Activated CD4-positive, alpha-beta memory T cell treated with anti-CD3 and anti-CD28 coated beads for 36 hours (primary cell): Measurements from ENCODE around the gene PRXL2A. TPM values are rescaled to one million over a fixed set of nuclear protein-coding genes. Genes with fewer than 3 reads are reported as not detected.

Source experiments
- CTCF ChIA-PET: fragments of 350-600 bp; sonication (Branson Sonifier 250); formaldehyde crosslinking; loops from one replicate; lab custom pipeline; 2021; ENCODE audit warnings: antibody characterized with exemption, inconsistent platforms; lab: Charles Lee
- POLR2A ChIA-PET: fragments of 350-600 bp; sonication (Branson Sonifier 250); formaldehyde crosslinking; loops from one replicate; lab custom pipeline; 2021; ENCODE audit warnings: antibody characterized with exemption; lab: Charles Lee
- DNase-seq: peaks from one replicate; pipeline ENCODE4 v3.0.0-alpha.2; 2020
- H3K27ac Mint-ChIP-seq: one replicate; pipeline ENCODE4 v1.8.0; 2021; ENCODE audit warnings: mixed read lengths
- H3K27me3 Mint-ChIP-seq: one replicate; pipeline ENCODE4 v1.8.0; 2021; ENCODE audit warnings: mixed read lengths
- H3K36me3 Mint-ChIP-seq: one replicate; pipeline ENCODE4 v1.8.0; 2021; ENCODE audit warnings: mixed read lengths
- H3K4me1 Mint-ChIP-seq: one replicate; pipeline ENCODE4 v1.8.0; 2021; ENCODE audit warnings: low read depth, mixed read lengths
- H3K4me3 Mint-ChIP-seq: one replicate; pipeline ENCODE4 v1.8.0; 2021; ENCODE audit warnings: mild to moderate bottlenecking, mixed read lengths
- H3K9me3 Mint-ChIP-seq: one replicate; pipeline ENCODE4 v1.8.0; 2021; ENCODE audit warnings: mixed read lengths
- intact Hi-C: fragments of 100-400 bp; cut with micrococcal nuclease; formaldehyde crosslinking; loops from one replicate; pipeline ENCODE4 v1.15.1; 2023
- total RNA-seq, 2 experiments: library from RNA; stranded (reverse); gene quantifications; one replicate each; pipeline ENCODE4 v1.2.3, GENCODE V29; 2021

PRXL2A gene
- total RNA-seq, 2 experiments from 2014 or later: 9.5 to 10.1 TPM

DNA sequence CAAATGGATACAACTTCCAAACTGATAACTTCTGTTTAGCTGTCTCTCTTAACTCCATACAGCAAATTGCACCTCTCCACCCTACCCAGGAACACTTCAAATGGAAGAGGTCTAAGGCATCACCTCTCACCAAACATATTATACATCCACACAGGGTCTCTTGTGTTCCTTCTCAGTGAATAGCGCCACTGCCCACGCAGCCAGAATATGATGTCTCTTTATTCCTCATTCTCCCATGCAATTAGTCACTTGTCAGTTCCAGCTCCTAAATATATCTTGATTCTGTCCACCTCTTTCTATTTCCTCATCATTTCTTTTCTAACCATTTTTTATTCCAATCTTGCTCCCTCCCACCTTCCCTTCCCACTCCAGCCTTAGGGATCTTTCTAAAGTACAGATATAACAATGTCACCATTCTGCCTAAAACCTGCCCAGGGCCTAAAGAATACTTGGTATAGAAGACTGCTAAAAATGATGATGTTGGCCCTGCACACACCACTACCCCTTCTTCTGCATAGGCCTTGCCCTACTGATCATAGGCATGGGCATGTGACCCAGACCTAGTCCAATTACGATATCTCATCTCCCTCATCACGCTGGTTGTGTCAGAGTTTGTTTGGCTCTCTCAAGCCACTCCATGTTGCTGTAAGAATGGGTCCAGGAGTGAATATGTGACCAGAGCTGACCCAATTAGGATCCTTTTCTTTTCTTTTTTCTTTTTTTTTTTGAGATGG lies 40.0 kb downstream of the PRXL2A start:
- no peak for DNase-seq
- Mint-ChIP-seq H3K27ac (peak overlapping the region; percentile 61), H3K4me1 (peaks cover 60% of the 10 kb centered on the region), H3K36me3 (no peaks in the 10 kb centered on the region), H3K4me3 (no peak overlapping the region), H3K27me3 (no peaks in the 10 kb centered on the region), H3K9me3 (no peaks in the 10 kb centered on the region)
- ChIA-PET POLR2A (interaction anchor here (0.9 to 1.5 kb wide), 3 partner anchors 24 to 52 kb away, joined by 3 to 6 read pairs (median 3); partner anchors contain the start of gene PRXL2A), CTCF (interaction anchor here (0.5 to 36.2 kb wide), 8 partner anchors 10 to 215 kb away, joined by 3 to 1168 read pairs (median 4); no protein-coding TSS in a partner anchor)
- intact Hi-C loops: loop anchor here (10.0 kb wide), 2 partner anchors 246 to 476 kb away; no protein-coding TSS in a partner anchor

DNA sequence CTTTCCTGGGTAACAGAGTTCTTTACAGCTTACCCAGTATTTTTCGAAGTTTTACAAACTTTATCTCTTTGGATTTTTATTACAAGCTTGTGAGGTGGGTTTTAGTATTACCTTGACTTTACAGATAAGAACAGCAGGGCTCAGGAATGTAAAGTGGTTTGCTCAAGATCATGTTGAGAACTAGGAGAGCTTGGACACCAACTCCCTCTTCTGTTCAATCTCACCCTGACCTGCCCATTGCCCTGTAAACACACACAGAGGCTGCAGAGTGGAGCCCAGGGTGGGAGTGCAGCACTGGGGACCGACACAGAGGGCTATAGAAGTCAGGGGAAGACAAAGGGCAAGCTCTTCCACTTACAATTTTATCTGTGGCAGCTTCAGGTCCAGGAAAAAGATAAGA lies 41.2 kb downstream of the PRXL2A start:
- no peak for DNase-seq
- CTCF ChIA-PET: interaction anchor here (1.0 to 36.2 kb wide), 6 partner anchors 10 to 87 kb away, joined by 3 to 1168 read pairs (median 5); no protein-coding TSS in a partner anchor
- peaks cover 52% of the 10 kb centered on the region for H3K4me1 Mint-ChIP-seq
- no peaks in the 10 kb centered on the region for H3K36me3 Mint-ChIP-seq
- intact Hi-C loops: loop anchor here (10.0 kb wide), 2 partner anchors 245 to 475 kb away; no protein-coding TSS in a partner anchor
- H3K27me3 Mint-ChIP-seq: no peaks in the 10 kb centered on the region
- H3K9me3 Mint-ChIP-seq: no peaks in the 10 kb centered on the region
- H3K27ac Mint-ChIP-seq: peak overlapping the region; percentile 61
- no peak overlapping the region for H3K4me3 Mint-ChIP-seq
- POLR2A ChIA-PET: no interaction called here

DNA sequence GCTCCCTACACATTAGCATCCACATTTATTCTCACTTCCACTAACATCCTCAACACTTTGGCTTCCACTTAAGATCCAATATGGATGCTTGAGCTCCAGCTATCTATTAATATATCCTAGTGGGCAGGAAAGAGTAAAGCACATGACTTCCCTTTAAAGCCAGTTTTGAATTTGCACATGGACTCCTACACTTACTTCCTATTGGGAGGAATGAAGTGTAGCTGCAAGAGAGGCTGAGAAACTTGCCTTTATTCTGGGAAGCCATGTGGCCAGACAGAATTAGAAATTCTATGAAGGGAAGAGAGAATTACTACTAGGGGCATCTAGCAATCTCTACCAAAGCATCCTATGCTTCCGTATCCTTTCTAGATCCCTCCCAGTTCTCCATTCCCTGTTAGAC lies 42.8 kb downstream of the PRXL2A start:
- Mint-ChIP-seq H3K27ac (no peak overlapping the region), H3K4me1 (peaks cover 43% of the 10 kb centered on the region), H3K36me3 (peaks cover 5% of the 10 kb centered on the region), H3K4me3 (no peak overlapping the region), H3K9me3 (no peaks in the 10 kb centered on the region), H3K27me3 (no peaks in the 10 kb centered on the region)
- ChIA-PET POLR2A (no interaction called here), CTCF (interaction anchor here (0.9 to 36.2 kb wide), 2 partner anchors 8 to 55 kb away, joined by 3 to 1168 read pairs; no protein-coding TSS in a partner anchor)
- intact Hi-C loops: no loop called here
- no peak for DNase-seq

DNA sequence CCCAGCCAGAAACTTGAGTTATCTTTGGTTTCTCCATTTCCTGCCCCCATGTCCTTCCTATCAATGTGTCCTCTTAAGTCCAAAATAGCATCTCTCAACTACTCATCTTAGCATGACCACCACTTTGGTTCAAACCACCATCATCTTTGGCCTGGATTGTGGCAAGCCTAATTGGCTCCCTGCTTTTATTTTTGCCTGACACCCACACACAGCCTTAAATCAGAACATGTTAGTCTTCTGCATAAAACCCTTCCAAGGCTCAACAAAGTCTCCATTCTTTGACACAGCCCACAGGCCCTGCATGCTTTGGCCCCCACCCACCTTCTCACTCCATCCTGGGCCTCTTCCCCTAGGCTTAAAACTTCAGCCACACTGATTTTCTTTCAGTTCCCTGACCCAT lies 43.7 kb downstream of the PRXL2A start:
- Mint-ChIP-seq H3K9me3 (no peaks in the 10 kb centered on the region), H3K27me3 (no peaks in the 10 kb centered on the region), H3K36me3 (peaks cover 5% of the 10 kb centered on the region), H3K4me1 (peaks cover 46% of the 10 kb centered on the region), H3K27ac (no peak overlapping the region), H3K4me3 (no peak overlapping the region)
- no peak for DNase-seq
- ChIA-PET CTCF (interaction anchor here (36.2 kb wide), 1 partner anchor 54 kb away, joined by 1168 read pairs; no protein-coding TSS in a partner anchor), POLR2A (interaction anchor here (1.9 to 2.0 kb wide), 2 partner anchors 10 to 47 kb away, joined by 3 to 6 read pairs; no protein-coding TSS in a partner anchor)
- intact Hi-C loops: no loop called here

DNA sequence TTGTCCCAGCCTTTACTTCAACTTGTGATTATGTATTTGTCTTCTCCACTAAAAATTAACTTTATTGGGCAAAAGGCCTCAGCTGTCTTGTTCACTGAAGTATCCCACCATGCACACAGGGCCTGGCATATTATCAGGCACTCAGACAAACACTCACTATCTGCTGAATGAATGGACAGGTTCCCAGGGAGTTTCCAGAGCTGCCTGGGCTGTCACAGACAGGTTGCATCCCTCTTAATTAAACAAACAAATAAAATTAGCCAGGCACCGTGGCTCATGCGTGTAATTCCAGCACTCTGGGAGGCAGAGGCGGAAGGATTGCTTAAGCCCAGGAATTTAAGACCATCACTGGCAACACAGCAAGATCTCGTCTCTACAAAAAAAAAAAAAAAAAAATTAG lies 44.3 kb downstream of the PRXL2A start:
- peaks cover 46% of the 10 kb centered on the region for H3K4me1 Mint-ChIP-seq
- CTCF ChIA-PET: interaction anchor here (1.4 to 36.2 kb wide), 3 partner anchors 8 to 75 kb away, joined by 6 to 1168 read pairs (median 6); no protein-coding TSS in a partner anchor
- no peaks in the 10 kb centered on the region for H3K9me3 Mint-ChIP-seq
- peaks cover 10% of the 10 kb centered on the region for H3K36me3 Mint-ChIP-seq
- H3K4me3 Mint-ChIP-seq: no peak overlapping the region
- H3K27me3 Mint-ChIP-seq: no peaks in the 10 kb centered on the region
- POLR2A ChIA-PET: interaction anchor here (0.7 to 2.0 kb wide), 4 partner anchors 10 to 53 kb away, joined by 3 to 6 read pairs (median 4); no protein-coding TSS in a partner anchor
- no peak overlapping the region for H3K27ac Mint-ChIP-seq
- intact Hi-C loops: loop anchor here (1.0 kb wide), 1 partner anchor 49 kb away; no protein-coding TSS in a partner anchor
- no peak for DNase-seq

DNA sequence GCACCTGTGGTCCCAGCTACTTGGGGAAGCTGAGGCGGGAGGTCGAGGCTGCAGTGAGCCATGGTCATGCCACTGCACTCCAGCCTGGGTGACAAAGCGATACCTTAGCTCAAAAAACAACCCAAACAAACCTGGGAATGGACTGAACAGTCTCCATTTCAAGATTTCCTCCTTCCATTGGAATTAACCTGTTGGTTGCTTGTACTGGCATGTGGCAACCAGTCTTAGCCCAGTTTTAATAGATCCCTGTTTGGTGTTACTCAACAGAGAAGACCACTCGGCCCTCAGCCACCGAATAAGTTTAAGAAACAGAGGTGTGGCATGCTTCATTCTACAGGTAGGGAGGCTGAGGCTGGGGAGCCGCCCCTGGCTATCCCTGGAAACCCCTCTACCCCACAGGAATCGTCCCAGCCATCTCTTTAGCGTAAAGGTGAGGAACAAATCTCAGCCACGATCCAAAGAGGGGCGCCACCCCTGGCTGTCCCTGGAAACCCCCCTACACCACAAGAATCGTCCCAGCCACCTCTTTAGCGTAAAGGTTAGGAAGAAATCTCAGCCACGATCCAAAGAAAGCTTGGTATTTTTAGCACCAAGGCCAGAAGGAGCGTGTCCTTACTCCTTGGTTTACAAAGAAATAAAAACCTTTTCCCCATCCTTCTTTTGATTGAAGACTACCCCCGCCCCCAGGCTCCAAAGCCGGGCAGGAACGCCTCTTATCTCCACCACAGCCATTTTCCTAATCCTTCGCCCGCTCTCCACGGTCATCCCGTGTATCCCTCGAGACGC lies 44.9 kb downstream of the PRXL2A start:
- Mint-ChIP-seq H3K9me3 (no peaks in the 10 kb centered on the region), H3K36me3 (peaks cover 12% of the 10 kb centered on the region), H3K27ac (peak overlapping the region; percentile 72), H3K27me3 (no peaks in the 10 kb centered on the region), H3K4me1 (peaks cover 46% of the 10 kb centered on the region), H3K4me3 (peak overlapping the region; percentile 77)
- intact Hi-C loops: loop anchor here (1.0 kb wide), 1 partner anchor 48 kb away; no protein-coding TSS in a partner anchor
- ChIA-PET POLR2A (interaction anchor here (0.7 to 5.1 kb wide), 5 partner anchors 9 to 52 kb away, joined by 3 to 23 read pairs (median 4); no protein-coding TSS in a partner anchor), CTCF (interaction anchor here (1.4 to 36.2 kb wide), 3 partner anchors 8 to 75 kb away, joined by 6 to 1168 read pairs (median 6); no protein-coding TSS in a partner anchor)
- DNase-seq: no peak

DNA sequence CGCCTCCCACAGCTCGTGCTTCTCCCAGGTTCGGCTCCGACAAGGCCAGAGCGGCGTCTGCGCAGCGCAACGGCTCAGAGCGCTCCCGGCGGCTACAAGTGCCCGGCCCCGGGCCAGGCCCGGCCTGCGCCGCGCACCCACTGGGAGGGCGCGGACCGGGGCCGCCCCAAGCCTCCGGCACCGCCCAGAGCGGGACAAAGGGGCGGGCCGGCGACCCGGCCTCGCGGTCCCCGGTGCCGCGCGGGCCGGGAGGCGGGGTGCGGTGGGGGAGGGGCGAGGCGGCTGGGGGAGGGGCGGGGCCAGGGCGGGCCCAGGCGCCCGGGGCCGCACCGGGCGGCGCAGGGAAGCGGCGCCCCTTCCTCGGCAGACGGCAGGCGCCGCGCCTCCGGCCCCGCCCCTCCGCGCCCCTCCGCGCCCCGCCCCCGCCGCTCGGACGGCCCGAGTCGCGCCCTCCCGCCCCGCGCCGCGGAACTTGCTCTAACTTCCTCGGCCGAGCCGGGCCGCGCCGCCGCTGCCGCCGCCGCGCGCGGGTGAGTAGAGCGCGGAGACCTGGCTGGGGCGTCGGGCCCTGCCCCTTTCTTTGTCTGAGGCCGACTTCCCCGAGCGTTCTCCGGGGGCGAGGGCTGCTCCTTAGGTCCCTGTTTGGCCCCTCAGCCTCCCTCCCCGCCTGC lies 45.6 kb downstream of the PRXL2A start, which contains the start of gene TSPAN14:
Gene TSPAN14 (plus strand): TSS at position 469 of the 671 bp plus-strand sequence. CDS start 34,924 bp downstream, outside the sequence.
- CTCF ChIA-PET: interaction anchor here (1.4 to 36.2 kb wide), 3 partner anchors 9 to 76 kb away, joined by 6 to 1168 read pairs (median 6); no protein-coding TSS in a partner anchor
- H3K4me1 Mint-ChIP-seq: peaks cover 46% of the 10 kb centered on the region
- H3K27me3 Mint-ChIP-seq: no peaks in the 10 kb centered on the region
- H3K36me3 Mint-ChIP-seq: peaks cover 13% of the 10 kb centered on the region
- no peaks in the 10 kb centered on the region for H3K9me3 Mint-ChIP-seq
- POLR2A ChIA-PET: interaction anchor here (1.0 to 5.1 kb wide), 5 partner anchors 8 to 52 kb away, joined by 3 to 23 read pairs (median 4); no protein-coding TSS in a partner anchor
- H3K27ac Mint-ChIP-seq: peak within 1 kb of the TSS; percentile 97
- intact Hi-C loops: loop anchor here (1.0 kb wide), 1 partner anchor 47 kb away; no protein-coding TSS in a partner anchor
- DNase-seq: peak; percentile 81
- H3K4me3 Mint-ChIP-seq: peak within 1 kb of the TSS; percentile 91

DNA sequence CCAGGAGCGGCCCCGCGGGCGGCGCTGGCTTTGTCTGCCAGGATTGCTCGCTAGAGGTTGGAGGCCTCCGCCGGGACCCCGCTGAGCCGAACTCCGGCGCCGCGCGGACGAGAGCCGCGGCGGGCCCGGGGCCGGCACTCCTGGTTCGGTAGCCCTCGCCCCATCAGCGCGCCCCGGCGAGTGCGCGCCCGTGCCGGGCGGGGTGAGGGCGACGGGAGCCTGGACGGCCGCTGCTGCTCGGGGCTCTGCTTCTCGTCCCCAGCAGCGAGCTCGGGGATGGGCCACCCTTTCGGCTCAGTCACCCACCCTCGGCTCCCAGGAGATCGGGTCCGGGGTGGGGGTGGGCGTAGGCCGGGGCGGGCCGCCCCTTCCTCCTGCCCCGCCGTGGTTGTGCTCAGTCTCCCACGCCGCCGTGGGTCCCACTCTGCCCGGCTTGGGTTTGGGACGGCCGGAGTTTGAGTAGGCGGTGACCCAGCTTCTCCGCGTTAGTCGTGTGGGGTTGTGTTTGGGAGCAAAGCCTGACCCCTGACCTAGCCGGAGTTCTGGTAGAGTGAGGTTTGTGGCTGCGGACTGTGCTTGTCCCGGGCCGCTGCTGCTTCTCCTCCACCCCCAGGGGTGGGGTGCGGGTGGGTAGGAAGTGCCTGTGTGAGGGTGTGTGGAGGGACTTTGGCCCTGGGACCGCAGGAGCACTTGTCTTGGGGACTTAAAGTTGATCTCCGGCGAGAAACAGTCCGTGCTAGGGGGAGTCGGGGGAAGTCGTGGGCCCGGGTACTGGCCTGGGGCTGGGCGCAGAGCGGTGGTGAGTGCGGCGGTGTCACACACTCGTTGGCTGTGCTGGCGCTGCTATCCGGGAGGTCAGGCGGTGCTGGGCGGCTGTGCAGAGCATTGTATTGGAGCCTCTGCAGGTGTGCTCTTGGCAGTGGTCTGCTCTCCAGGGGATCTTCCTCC lies 46.4 kb downstream of the PRXL2A start:
- Mint-ChIP-seq H3K9me3 (no peaks in the 10 kb centered on the region), H3K4me1 (peaks cover 47% of the 10 kb centered on the region), H3K27ac (peak overlapping the region; percentile 97), H3K36me3 (peaks cover 13% of the 10 kb centered on the region), H3K4me3 (peak overlapping the region; percentile 91), H3K27me3 (no peaks in the 10 kb centered on the region)
- POLR2A ChIA-PET: interaction anchor here (0.8 to 5.1 kb wide), 4 partner anchors 15 to 51 kb away, joined by 3 to 23 read pairs (median 6); no protein-coding TSS in a partner anchor
- CTCF ChIA-PET: interaction anchor here (0.6 to 36.2 kb wide), 5 partner anchors 10 to 69 kb away, joined by 3 to 1168 read pairs (median 6); no protein-coding TSS in a partner anchor
- DNase-seq: peak; percentile 52
- intact Hi-C loops: loop anchor here (1.0 kb wide), 1 partner anchor 31 kb away; no protein-coding TSS in a partner anchor

DNA sequence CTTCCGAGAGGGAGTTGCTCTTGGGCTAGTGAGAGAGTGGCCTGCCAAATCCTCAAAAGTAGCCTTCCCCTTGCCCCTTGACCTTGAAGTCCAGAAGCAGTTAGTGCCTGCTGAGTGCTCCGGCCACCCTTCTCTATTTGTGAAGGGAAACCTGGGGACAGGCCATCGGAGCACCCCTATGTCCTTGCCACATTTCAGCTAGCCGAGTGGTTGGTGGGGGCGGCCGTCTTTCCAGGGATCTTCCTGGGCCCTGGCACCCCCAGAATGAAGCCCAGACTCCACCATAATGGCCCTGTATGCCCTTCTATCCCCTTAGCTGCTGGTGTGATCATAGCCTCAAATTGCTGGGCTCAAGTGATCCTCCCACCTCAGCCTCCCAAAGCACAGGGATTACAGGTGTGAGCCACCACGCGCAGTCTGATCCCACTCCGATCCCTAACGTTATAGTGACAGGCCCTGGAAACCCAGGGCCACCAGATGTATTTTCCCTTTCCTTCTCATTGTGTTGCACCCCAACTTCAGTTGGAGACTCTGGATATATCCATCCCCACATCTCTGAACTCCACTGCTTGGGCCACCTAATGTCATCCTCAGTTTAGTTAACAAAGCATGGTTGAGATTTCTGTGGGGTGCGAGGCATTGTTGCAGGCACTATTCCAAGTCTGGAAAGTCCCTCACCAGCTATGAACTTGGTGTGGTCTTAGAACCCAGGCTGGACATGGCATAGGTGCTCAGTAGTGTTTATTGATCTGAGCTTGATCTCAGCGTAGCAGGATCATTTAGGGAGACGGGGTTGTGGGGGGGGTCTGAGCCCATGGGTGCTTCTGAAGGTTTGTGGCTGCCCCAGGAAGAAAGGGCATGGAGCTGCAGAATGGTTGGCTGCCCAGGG lies 47.4 kb downstream of the PRXL2A start:
- Mint-ChIP-seq H3K36me3 (peaks cover 13% of the 10 kb centered on the region), H3K4me3 (peak overlapping the region; percentile 91), H3K9me3 (no peaks in the 10 kb centered on the region), H3K27ac (peak overlapping the region; percentile 97), H3K27me3 (no peaks in the 10 kb centered on the region), H3K4me1 (peaks cover 56% of the 10 kb centered on the region)
- intact Hi-C loops: loop anchor here (1.0 kb wide), 1 partner anchor 30 kb away; no protein-coding TSS in a partner anchor
- POLR2A ChIA-PET: interaction anchor here (0.8 to 5.1 kb wide), 13 partner anchors 10 to 54 kb away, joined by 3 to 23 read pairs (median 4); no protein-coding TSS in a partner anchor
- DNase-seq: no peak
- CTCF ChIA-PET: interaction anchor here (0.5 to 36.2 kb wide), 6 partner anchors 9 to 68 kb away, joined by 3 to 1168 read pairs (median 6); no protein-coding TSS in a partner anchor
